Measurements from ENCODE around the gene DRC3.
"Not testable (repeated sequence)": the region's sequence is repeated elsewhere in the genome, so short reads cannot be mapped to it uniquely, and the experiment has no call there.

DRC3 gene

DNA sequence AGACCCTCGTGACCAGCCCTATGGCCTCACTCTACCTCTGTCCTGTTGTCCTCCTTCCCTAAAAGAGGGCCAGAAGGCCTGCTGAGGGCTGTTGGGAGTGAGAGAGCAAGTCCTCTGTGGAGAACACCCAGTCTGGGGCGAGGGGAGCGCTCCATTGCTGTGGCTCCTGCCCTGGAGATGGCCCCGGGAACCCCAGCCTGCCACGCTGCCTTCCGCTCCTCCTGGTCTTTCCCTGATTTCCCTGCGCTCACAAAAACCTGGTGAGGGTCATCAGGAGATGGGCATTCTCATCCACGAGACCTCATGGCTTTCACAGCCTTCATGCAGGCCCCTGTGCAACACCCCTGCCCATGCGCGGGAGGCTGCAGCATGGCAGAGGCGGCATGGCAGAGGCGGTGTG lies 21.2 kb downstream of the DRC3 start:
- DNase-seq (ENCODE audit: low read depth in 3 of 3) = no peak

GRCh38 chr17:17994271-17995069 lies 21.8 kb downstream of the DRC3 start:
- peak in 1 of 3 donors; percentile 17 for DNase-seq (ENCODE audit: low read depth in 3 of 3)

- DNase-seq (ENCODE audit: low read depth in 3 of 3) = not testable (repeated sequence)
Observed at GRCh38 chr17:17995887-17996286, 23.2 kb downstream of the DRC3 start.

DNA sequence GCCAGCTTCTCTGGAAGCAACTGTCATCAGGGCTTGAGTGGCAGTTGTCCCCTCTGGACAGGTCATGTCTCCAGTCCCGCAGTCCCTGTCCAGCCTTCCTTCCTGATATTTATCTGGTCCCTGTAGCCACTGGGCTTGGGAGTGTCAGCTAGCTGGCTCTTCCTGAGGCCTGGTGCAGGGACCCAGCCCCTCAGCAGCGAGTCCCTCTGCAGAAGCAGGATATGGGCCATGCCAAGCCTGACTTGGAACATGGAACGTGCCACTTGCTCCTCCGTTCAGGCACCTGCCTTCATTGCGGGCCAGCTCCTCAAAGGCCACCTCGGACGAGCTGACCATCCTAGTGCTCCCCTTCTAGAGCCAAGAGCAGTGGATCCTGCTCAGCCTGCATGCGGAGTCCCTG lies 26.3 kb downstream of the DRC3 start:
- no peak for DNase-seq (ENCODE audit: low read depth in 3 of 3)

GRCh38 chr17:17999364-18000029 lies 26.8 kb downstream of the DRC3 start:
- DNase-seq (ENCODE audit: low read depth in 3 of 3) = no peak

GRCh38 chr17:18000030-18000408 lies 27.4 kb downstream of the DRC3 start:
- DNase-seq (ENCODE audit: low read depth in 3 of 3) = no peak

- no peak for DNase-seq (ENCODE audit: low read depth in 3 of 3)
Observed at GRCh38 chr17:18002171-18002570, 29.5 kb downstream of the DRC3 start.

DNA sequence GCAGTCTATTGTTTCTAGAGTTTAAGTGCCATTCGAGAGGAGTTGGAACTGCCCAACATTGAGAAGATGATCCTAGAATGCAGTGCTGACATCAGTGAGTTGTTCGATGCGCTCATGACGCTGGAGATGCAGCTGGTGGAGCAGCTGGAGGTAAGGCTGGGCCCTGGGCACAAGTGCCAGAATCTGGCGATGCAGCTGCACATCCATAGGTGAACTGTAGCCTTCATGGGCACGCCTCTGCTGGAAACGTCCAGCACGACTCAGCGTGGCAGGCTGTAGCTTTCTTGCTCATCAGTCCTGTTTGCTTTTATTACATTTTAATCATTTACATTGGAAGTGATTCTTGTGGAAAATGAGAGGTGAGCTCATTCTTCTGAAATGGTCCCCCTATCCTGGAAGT lies 31.7 kb downstream of the DRC3 start:
- no peak for DNase-seq (ENCODE audit: low read depth in 3 of 3)

DNA sequence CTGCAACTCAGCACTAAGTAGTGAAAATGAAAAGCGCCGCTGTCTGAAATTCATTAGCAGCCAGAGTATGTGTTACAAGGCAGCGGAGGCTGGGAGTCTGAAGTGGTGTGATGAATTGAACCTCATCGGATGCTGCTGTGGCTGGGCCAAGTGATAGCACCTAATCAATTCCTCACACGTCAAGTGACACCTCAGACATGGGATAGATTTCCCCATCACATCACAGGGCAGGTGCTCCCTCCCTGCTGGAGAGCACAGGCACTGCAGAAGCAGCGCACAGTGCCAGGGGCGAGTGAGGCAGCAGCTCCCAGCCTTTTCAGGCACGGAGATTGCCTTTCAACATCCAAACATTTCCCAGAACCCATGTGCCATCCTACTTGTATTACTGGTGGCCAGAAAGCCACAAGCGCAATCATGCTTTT lies 32.2 kb downstream of the DRC3 start:
- no peak for DNase-seq (ENCODE audit: low read depth in 3 of 3)

DNA sequence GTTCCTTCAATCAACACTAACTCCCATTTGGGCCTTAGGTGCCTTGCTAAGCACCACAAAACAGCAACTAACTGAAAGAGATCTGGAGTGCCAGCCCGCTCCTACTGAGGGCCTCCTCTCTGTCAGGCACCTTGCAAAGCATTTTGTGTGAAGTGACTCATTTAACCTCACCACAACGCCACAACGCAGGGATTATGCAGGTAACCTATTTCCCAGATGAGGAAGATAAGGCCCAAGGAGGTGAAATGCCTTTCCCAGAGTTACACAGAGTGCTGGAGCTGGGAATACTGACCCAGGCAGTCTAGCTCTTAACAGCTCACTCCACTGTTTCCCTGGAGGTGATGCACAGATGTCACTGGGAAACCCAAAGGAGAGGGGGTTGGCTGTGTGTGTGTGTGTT lies 32.8 kb downstream of the DRC3 start:
- no peak for DNase-seq (ENCODE audit: low read depth in 3 of 3)

- DNase-seq (ENCODE audit: low read depth in 3 of 3) = no peak
Observed at GRCh38 chr17:18006495-18007239, 34.0 kb downstream of the DRC3 start.

DNA sequence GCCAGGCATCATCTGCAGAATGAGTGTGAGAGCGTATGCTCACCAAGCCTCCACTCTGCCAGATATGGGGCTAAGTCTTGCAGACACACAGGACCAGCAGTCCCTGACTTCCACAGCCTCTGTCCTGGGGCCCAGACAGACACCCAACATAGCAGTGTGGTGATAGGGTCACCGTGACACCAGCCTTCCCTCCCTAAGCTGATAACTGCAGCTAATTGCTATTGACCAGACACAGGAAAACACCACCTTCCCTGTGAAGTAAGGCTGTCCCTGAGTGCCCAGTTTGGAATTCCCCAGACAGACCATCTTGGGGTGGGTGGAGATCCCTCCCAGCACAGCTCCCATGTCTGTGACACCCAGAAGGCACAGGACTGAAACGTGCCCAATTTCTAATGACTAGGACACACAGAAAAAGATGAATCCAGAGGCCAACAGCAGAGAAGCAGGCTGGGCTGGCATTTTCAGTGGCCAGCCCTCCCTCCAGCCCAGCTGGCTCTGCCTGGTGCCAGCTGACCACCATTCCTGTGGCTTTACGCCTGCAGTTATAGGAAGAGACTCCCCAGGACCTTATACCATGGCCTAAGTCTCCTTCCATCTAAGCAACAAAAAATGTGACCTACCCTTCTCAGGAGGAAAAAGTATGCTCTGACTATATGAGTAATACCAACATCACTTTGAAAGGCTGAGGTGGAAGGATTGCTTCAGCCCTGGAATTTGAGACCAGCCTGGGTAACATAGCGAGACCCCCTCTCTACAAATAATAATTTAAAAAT lies 36.0 kb downstream of the DRC3 start:
- DNase-seq (ENCODE audit: low read depth in 3 of 3) = no peak

DNA sequence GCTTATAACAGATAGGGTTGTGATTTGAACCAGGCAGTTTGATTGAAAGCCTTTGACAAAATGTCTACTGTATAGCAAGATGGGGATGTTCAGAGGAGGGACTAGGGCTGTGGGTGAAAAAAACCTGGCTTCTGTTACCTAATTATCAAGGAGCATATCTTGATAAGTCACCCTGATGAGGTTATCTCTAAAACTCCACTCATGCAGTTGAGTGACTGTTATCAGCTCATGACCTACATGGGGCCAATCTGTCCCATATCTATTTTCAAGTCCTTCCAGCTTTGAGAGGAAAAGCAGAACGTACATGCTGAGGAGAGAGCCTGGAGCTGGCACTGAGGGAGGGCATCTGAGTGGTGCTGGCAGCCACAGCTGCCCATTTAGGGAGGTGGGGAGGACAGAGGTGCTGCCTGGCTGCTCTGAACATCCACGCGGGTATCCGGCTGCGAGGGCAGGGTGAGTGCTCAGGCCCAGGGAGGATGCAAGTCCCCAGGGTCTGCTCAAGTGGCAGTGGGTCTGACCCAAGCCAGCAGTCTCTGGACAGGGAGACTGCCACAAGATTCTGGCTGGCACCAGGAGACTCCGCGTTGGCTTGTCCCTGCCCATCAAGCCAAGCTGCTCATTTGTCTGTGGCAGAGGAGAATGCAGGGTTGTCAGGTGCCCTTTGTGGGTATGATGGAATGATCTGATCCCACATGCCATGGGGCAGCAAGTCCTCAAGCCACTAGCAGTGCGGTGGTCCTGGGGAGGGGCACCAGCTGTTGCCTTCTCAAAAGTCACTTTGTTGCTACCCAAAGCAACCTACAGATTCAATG lies 37.2 kb downstream of the DRC3 start:
- no peak for DNase-seq (ENCODE audit: low read depth in 3 of 3)

GRCh38 chr17:18011286-18011685 lies 38.6 kb downstream of the DRC3 start:
- DNase-seq (ENCODE audit: low read depth in 3 of 3) = no peak

DNA sequence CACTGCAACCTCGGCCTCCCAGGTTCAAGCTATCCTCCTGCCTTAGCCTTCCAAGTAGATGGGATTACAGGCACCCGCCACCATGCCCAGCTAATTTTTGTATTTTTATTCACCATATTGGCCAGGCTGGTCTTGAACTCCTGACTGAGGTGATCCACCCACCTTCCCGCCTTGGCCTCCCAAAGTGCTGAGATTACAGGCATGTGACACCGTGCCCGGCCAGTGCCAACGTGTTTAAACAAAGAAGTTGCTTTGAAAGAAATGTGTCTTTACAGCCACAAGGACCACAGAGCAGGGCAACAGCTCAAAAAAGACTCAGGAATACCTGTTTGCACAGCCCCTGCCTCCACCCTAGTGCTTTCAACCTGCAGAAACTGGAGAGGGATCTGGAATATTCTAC lies 41.3 kb downstream of the DRC3 start:
- DNase-seq (ENCODE audit: low read depth in 3 of 3) = no peak

DNA sequence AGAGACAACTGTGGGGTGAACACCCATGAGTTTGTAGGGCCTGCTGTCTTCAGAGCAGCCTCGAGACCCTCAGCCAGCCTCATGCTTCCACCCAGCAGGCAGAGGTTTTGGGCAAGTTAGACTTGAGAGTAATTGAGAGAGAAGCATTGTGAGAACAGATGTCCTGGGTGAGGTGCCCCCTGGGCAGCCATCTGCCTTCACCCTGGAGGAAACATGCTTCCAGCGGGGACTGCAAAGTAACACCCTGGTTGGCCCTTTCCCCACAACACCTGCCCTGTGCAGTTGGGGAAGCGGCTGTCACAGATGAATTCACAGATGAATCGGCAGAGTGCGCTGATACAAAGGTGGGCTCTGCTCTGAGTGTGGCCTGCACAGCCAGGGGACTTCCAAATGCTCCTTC lies 42.9 kb downstream of the DRC3 start:
- DNase-seq (ENCODE audit: low read depth in 3 of 3) = no peak

- no peak for DNase-seq (ENCODE audit: low read depth in 3 of 3)
Observed at GRCh38 chr17:18016426-18016825, 43.8 kb downstream of the DRC3 start.

DNA sequence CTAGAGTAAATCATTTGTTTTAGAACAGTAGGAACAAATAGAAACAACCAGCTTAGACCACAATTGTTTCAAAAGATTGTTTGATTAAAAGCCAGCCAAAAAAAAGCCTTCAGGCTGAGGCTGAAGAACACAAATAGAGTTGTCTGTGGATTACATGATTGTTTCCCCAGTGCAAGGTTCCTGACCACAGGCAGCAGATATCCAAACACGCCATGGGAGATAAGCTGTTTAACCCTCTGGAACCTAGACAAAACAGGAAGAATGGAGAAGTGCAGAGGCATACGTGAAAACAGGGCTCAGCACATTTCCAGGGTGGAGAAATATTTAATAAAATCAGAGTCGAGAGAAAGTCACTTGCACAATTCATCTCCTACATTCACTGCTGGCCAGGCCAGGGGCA lies 45.3 kb downstream of the DRC3 start:
- DNase-seq (ENCODE audit: low read depth in 3 of 3) = no peak

DNA sequence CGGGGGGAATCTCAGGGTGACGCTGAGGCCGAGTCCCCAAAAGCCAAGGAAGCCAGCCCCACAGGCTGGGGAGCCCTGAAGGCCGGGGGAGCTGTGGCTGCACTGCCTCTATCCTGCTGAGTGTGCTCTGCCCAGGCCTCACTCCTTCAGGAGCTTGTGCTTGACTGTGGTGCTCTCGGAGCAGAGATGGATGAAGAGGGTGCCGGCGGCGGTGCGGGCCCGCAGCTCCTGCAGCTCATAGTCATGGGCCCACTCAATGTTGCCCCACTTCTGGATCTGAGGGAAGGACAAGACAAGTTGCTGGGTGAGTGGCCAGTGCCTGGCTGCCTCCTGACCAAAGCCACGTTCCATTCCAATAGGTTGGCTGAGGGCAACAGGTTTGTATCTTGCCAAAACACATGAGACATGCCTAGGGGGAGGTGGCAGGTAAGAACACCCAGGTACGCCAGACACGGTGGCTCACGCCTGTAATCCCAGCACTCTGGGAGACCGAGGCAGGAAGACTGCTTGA lies 45.8 kb downstream of the DRC3 start:
- DNase-seq (ENCODE audit: low read depth in 3 of 3) = no peak

DNA sequence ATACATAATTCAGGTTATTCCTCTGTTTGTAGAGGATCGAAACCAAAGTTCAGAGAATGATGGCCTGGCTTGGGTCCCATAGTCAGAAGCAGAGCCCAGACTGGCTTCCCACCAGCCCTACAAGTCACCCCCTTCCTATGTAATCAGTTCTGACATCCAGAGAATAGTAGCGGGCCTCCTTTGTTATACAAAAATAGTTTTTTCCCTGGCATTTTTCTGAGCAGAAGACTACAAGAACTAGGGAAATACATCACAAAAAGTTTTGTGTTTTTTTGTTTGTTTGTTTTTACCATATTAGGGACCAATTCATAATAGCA lies 47.1 kb downstream of the DRC3 start:
- DNase-seq (ENCODE audit: low read depth in 3 of 3) = no peak

DNA sequence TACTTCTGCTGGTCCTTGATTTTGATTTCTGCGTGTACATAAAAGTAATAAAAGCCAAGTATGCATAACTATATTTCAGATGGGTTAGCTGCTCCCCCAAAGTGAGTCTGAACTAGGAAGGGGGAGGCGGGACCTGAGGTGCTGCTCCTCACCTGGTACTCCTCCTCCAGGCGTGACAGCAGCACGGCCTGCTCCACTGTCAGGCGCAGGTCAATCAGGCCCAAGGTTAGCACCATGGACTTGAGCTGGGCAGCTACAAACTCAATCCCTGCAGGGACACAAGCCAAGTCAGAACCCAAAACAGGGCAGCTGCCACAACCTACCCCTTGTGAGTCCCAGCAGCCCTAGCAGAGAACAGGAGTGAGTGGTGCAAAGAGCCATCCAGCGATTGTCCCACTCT lies 48.3 kb downstream of the DRC3 start:
- no peak for DNase-seq (ENCODE audit: low read depth in 3 of 3)

Measured in stimulated activated CD4-positive, alpha-beta T cell treated with anti-CD3 and anti-CD28 coated beads, TNF-alpha, amount 100 ng/mL, for 48 hours (primary cell).